HG03342 (cell line): Measurements from ENCODE around the gene RTN4R.

Experiments
- ATAC-seq: cut with Tn5 transposase; IDR thresholded peaks from one replicate; pipeline ENCODE4 v1.9.1; 2021; ENCODE audit warnings: mild to moderate bottlenecking, moderate library complexity; ENCODE audit not compliant: unreplicated experiment

Gene RTN4R

GRCh38 chr22:20204806-20205205, 63.3 kb downstream of the RTN4R start:
- no peak for ATAC-seq

- no peak for ATAC-seq
Observed at GRCh38 chr22:20204311-20204710, 63.8 kb downstream of the RTN4R start.

GRCh38 chr22:20203552-20204201, 64.4 kb downstream of the RTN4R start:
- no peak for ATAC-seq

- ATAC-seq: no peak
Observed at GRCh38 chr22:20203142-20203551, 65.0 kb downstream of the RTN4R start.

- ATAC-seq: no peak
Observed at GRCh38 chr22:20201837-20202392, 66.2 kb downstream of the RTN4R start.

GRCh38 chr22:20199906-20200305, 68.2 kb downstream of the RTN4R start:
- ATAC-seq: no peak

GRCh38 chr22:20199413-20199842, 68.7 kb downstream of the RTN4R start:
- ATAC-seq: no peak

- no peak for ATAC-seq
Observed at GRCh38 chr22:20198557-20199319, 69.4 kb downstream of the RTN4R start.

- no peak for ATAC-seq
Observed at GRCh38 chr22:20197407-20198030, 70.6 kb downstream of the RTN4R start.

- ATAC-seq: no peak
Observed at GRCh38 chr22:20196094-20196842, 71.8 kb downstream of the RTN4R start.

- ATAC-seq: no peak
Observed at GRCh38 chr22:20194681-20195593, 73.2 kb downstream of the RTN4R start.

- ATAC-seq: no peak
Observed at GRCh38 chr22:20193761-20194494, 74.2 kb downstream of the RTN4R start.

GRCh38 chr22:20192972-20193760, 75.0 kb downstream of the RTN4R start:
- no peak for ATAC-seq

GRCh38 chr22:20192293-20192971, 75.7 kb downstream of the RTN4R start:
- ATAC-seq: no peak

GRCh38 chr22:20191803-20192202, 76.3 kb downstream of the RTN4R start:
- ATAC-seq: no peak
